ENCODE measurements around the gene POLR2J.

- no peak for TF ChIP-seq CTCF (IDR thresholded peaks at IDR 0.05)
- no peak for TF ChIP-seq POLR2AphosphoS5 (IDR thresholded peaks at IDR 0.05; ENCODE audit: low read depth, low read length)
- TF ChIP-seq REST (IDR thresholded peaks at IDR 0.05; ENCODE audit: insufficient read depth in 1 of 2, low read depth in 2 of 2, low read length in 1 of 2) = no peak
- TF ChIP-seq TCF7L2 (IDR thresholded peaks at IDR 0.05; ENCODE audit: low read depth, low read length) = no peak
- no peak for TF ChIP-seq SIN3A (IDR thresholded peaks at IDR 0.05; ENCODE audit: borderline replicate concordance, insufficient read depth, low read depth, low read length)
Measured at GRCh38 chr7:102451371-102452054, 27.2 kb downstream of the POLR2J start.

Data from Panc1 (cell line).